ENCODE measurements around the gene SLC16A3. TPM values are rescaled to one million over a fixed set of nuclear protein-coding genes. Genes with fewer than 3 reads are reported as not detected.

SLC16A3 gene
- total and polyA plus RNA-seq, 9 of the 15 experiments (the other 6 are each of a cell fraction or from before 2014, with no cell fraction given), result 0.11 to 5.4 (median 1.2) TPM; not detected in 2

GRCh38 chr17:82200743-82201497, 27.9 kb upstream of the SLC16A3 start (continued):
- TF ChIP-seq ZNF518B (CRISPR knock-in tag; IDR thresholded peaks at IDR 0.05) (no peak), SMARCE1 (IDR thresholded peaks at IDR 0.05) (peak; percentile 55; the same call in 1 of the 2 replicates), ZNF639 (CRISPR knock-in tag; conservative IDR thresholded peaks at IDR 0.05 in 1 of 2, IDR thresholded peaks at IDR 0.05 in 1 of 2) (peak in 1 of 2 experiments; percentile 64; a peak in 2 of 4 replicates), SNIP1 (IDR thresholded peaks at IDR 0.05; ENCODE audit: low read depth) (no peak), TCF3 (CRISPR knock-in tag; IDR thresholded peaks at IDR 0.05) (peak; percentile 61), KLF16 (IDR thresholded peaks at IDR 0.05) (no peak), ZBTB11 (CRISPR knock-in tag; IDR thresholded peaks at IDR 0.05) (peak in 1 of 3 experiments; percentile 50; a peak in 2 of 6 replicates), ZBTB8A (IDR thresholded peaks at IDR 0.05; ENCODE audit: partially characterized antibody) (no peak), L3MBTL2 (IDR thresholded peaks at IDR 0.05) (peak; percentile 49; the same call in 1 of the 2 replicates), PYGO2 (tag; IDR thresholded peaks at IDR 0.05) (0 out of 2 replicates have a peak, but pooled peaks have one; percentile 44), HDAC3 (IDR thresholded peaks at IDR 0.05; ENCODE audit: borderline replicate concordance, partially characterized antibody) (peak; percentile 31), CHAMP1 (IDR thresholded peaks at IDR 0.05) (no peak), FOSL1 (tag; conservative IDR thresholded peaks at IDR 0.05) (0 out of 2 replicates have a peak, but pooled peaks have one; percentile 29)
